Measurements from ENCODE around the gene COMTD1.

COMTD1 gene

GRCh38 chr10:75261813-75262705 is 26.3 kb upstream of the COMTD1 start:
- TF ChIP-seq CTCF (IDR thresholded peaks at IDR 0.05; ENCODE audit: low read depth, low read length), result no peak
- H3K4me2 ChIP-seq (ENCODE audit: low read length), result no peak overlapping the region
- no peaks in the 10 kb centered on the region for H3K36me3 ChIP-seq (replicated peaks; ENCODE audit: low read depth, low read length)
- H3K9me3 ChIP-seq (ENCODE audit: insufficient read depth, low read length), result no peaks in the 10 kb centered on the region
- H4K20me1 ChIP-seq (ENCODE audit: insufficient read depth, low read length), result no peaks in the 10 kb centered on the region
- H3K79me2 ChIP-seq (ENCODE audit: low read length), result no peaks in the 10 kb centered on the region
- no peaks in the 10 kb centered on the region for H3K27me3 ChIP-seq (ENCODE audit: low read depth, low read length)
- H3K4me1 ChIP-seq (ENCODE audit: low read length), result no peaks in the 10 kb centered on the region
- no peak overlapping the region for H3K9ac ChIP-seq (ENCODE audit: low read length)
- H3K27ac ChIP-seq (ENCODE audit: low read length), result no peak overlapping the region
- no peak overlapping the region for H3K4me3 ChIP-seq (ENCODE audit: low read length)
- no peak overlapping the region for H2AFZ ChIP-seq (ENCODE audit: low read depth, low read length)

GRCh38 chr10:75260990-75261389 is 25.2 kb upstream of the COMTD1 start:
- H4K20me1 ChIP-seq (ENCODE audit: insufficient read depth, low read length), result no peaks in the 10 kb centered on the region
- H3K79me2 ChIP-seq (ENCODE audit: low read length), result no peaks in the 10 kb centered on the region
- no peak overlapping the region for H3K9ac ChIP-seq (ENCODE audit: low read length)
- TF ChIP-seq CTCF (IDR thresholded peaks at IDR 0.05; ENCODE audit: low read depth, low read length) (no peak), EZH2phosphoT487 (IDR thresholded peaks at IDR 0.05; ENCODE audit: low read depth) (no peak)
- no peak overlapping the region for H3K27ac ChIP-seq (ENCODE audit: low read length)
- no peak overlapping the region for H3K4me3 ChIP-seq (ENCODE audit: low read length)
- no peaks in the 10 kb centered on the region for H3K36me3 ChIP-seq (replicated peaks; ENCODE audit: low read depth, low read length)
- no peaks in the 10 kb centered on the region for H3K9me3 ChIP-seq (ENCODE audit: insufficient read depth, low read length)
- H2AFZ ChIP-seq (ENCODE audit: low read depth, low read length), result no peak overlapping the region
- H3K4me2 ChIP-seq (ENCODE audit: low read length), result no peak overlapping the region
- H3K4me1 ChIP-seq (ENCODE audit: low read length), result no peaks in the 10 kb centered on the region
- no peaks in the 10 kb centered on the region for H3K27me3 ChIP-seq (ENCODE audit: low read depth, low read length)

GRCh38 chr10:75254739-75255138 is 19.0 kb upstream of the COMTD1 start:
- no peak overlapping the region for H2AFZ ChIP-seq (ENCODE audit: low read depth, low read length)
- no peak overlapping the region for H3K9ac ChIP-seq (ENCODE audit: low read length)
- H3K79me2 ChIP-seq (ENCODE audit: low read length), result no peaks in the 10 kb centered on the region
- H3K27me3 ChIP-seq (ENCODE audit: low read depth, low read length), result no peaks in the 10 kb centered on the region
- no peak overlapping the region for H3K4me2 ChIP-seq (ENCODE audit: low read length)
- H3K4me3 ChIP-seq (ENCODE audit: low read length), result no peak overlapping the region
- H3K36me3 ChIP-seq (replicated peaks; ENCODE audit: low read depth, low read length), result no peaks in the 10 kb centered on the region
- no peak overlapping the region for H3K27ac ChIP-seq (ENCODE audit: low read length)
- peaks cover 6% of the 10 kb centered on the region; the same call in 1 of the 2 replicates for H3K9me3 ChIP-seq (ENCODE audit: insufficient read depth, low read length)
- H4K20me1 ChIP-seq (ENCODE audit: insufficient read depth, low read length), result no peaks in the 10 kb centered on the region
- TF ChIP-seq CTCF (IDR thresholded peaks at IDR 0.05; ENCODE audit: low read depth, low read length), result no peak
- TF ChIP-seq EZH2phosphoT487 (IDR thresholded peaks at IDR 0.05; ENCODE audit: low read depth), result no peak
- no peaks in the 10 kb centered on the region for H3K4me1 ChIP-seq (ENCODE audit: low read length)

- no peak for TF ChIP-seq CTCF (IDR thresholded peaks at IDR 0.05; ENCODE audit: low read depth, low read length)
- TF ChIP-seq EZH2phosphoT487 (IDR thresholded peaks at IDR 0.05; ENCODE audit: low read depth), result no peak
- no peaks in the 10 kb centered on the region for H3K27me3 ChIP-seq (ENCODE audit: low read depth, low read length)
- no peak overlapping the region for H3K9ac ChIP-seq (ENCODE audit: low read length)
- no peaks in the 10 kb centered on the region for H4K20me1 ChIP-seq (ENCODE audit: insufficient read depth, low read length)
- no peak overlapping the region for H2AFZ ChIP-seq (ENCODE audit: low read depth, low read length)
- no peak overlapping the region for H3K4me3 ChIP-seq (ENCODE audit: low read length)
- no peaks in the 10 kb centered on the region for H3K36me3 ChIP-seq (replicated peaks; ENCODE audit: low read depth, low read length)
- H3K4me1 ChIP-seq (ENCODE audit: low read length), result no peaks in the 10 kb centered on the region
- H3K9me3 ChIP-seq (ENCODE audit: insufficient read depth, low read length), result peaks cover 6% of the 10 kb centered on the region; the same call in 1 of the 2 replicates
- H3K27ac ChIP-seq (ENCODE audit: low read length), result no peak overlapping the region
- no peak overlapping the region for H3K4me2 ChIP-seq (ENCODE audit: low read length)
- no peaks in the 10 kb centered on the region for H3K79me2 ChIP-seq (ENCODE audit: low read length)
Measured at GRCh38 chr10:75253281-75254220, 17.8 kb upstream of the COMTD1 start.

All from OCI-LY3 (cell line).